ENCODE data around the gene SUPT3H. TPM values are rescaled to one million over a fixed set of nuclear protein-coding genes. Genes with fewer than 3 reads are reported as not detected.

Gene SUPT3H
- total and polyA plus RNA-seq, 2 of the 8 experiments (the other 6 are each of a cell fraction or from before 2014, with no cell fraction given) = 18.8 to 23.0 TPM

DNA sequence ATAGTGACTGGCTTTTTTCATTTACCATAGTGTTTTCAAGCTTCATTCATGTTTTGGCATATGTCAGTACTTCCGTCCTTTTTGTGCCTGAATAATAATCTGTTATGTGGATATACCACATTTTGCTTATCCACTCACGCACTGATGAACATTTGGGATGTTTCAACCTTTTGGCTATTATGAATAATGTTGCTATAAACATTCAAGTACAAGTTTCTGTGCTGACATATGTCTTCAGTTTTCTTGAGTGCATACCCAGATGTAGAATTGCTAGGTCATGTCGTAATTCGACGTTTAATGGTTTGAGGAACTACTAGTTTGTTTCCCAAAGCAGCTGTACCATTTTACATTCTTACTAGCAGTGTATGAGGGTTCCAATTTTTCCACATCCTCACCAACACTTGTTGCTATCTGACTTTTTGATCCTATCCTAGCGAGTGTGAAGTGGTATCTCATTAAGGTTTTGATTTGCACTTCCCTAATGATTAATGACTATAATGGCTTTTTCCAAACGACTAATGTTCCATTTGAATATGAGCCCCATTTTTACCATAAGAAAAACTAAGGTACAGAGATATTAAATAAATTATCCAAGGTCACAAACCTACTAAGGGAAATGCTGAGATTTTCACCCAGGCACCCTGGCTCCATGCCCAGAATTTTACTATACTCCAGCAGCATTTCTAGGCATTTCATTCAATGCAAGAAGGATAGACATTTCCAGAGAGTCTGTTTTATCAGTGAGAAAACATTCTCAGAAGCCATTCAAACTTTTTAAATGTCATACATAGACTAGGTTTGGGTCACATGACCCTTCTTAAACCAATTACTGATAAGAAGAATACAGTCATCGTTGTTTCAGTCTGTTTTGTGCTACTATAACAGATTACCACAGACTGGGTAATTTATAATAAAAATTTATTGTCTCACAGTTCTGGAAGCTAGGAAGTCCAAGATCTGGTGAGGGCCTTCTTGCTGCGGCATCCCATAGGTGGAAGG, 120.7 kb downstream of the SUPT3H start:
- Histone ChIP-seq H3K36me3 (ENCODE audit: control insufficient read depth in 2 of 4, insufficient read depth in 4 of 4, low read length in 3 of 4) (no peaks in the 10 kb centered on the region), H3K23me2 (ENCODE audit: low read depth, low read length) (no peaks in the 10 kb centered on the region), H3K18ac (ENCODE audit: extremely low read depth, low read length) (no peak overlapping the region), H2AK5ac (ENCODE audit: low read depth, low read length) (no peak overlapping the region), H3K79me2 (ENCODE audit: control insufficient read depth in 1 of 2, insufficient read depth in 2 of 2, low read length in 2 of 2) (peaks cover 0 to 3% of the 10 kb centered on the region in 2 experiments; a peak in 1 of 4 replicates), H3K27ac (ENCODE audit: low read depth, low read length) (no peak overlapping the region), H4K20me1 (replicated peaks in 1 of 2; ENCODE audit: control insufficient read depth in 1 of 2, insufficient read depth in 2 of 2, low read length in 2 of 2) (no peaks in the 10 kb centered on the region), H3K9me3 (ENCODE audit: insufficient read depth in 2 of 2, low read depth in 1 of 2, low read length in 1 of 2) (no peaks in the 10 kb centered on the region), H3K4me2 (ENCODE audit: insufficient read depth in 1 of 2, low read depth in 2 of 2, low read length in 2 of 2) (no peak overlapping the region), H2BK5ac (ENCODE audit: low read depth, low read length) (no peak overlapping the region), H4K8ac (ENCODE audit: extremely low read depth, insufficient read depth, low read length) (no peak overlapping the region), H3K9ac (replicated peaks in 1 of 4; ENCODE audit: extremely low read depth in 1 of 4, low read depth in 3 of 4, low read length in 3 of 4) (no peak overlapping the region), H3K4me3 (ENCODE audit: extremely low read depth in 1 of 4, insufficient read depth in 2 of 4, low read depth in 3 of 4, low read length in 4 of 4) (no peak overlapping the region), H3K14ac (ENCODE audit: insufficient read length) (no peak overlapping the region), H3K4me1 (replicated peaks in 1 of 4; ENCODE audit: control insufficient read depth in 3 of 4, insufficient read depth in 4 of 4, low read length in 3 of 4) (no peaks in the 10 kb centered on the region), H2BK15ac (ENCODE audit: low read length) (no peak overlapping the region), H2BK12ac (ENCODE audit: low read depth, low read length) (no peak overlapping the region), H3K56ac (replicated peaks; ENCODE audit: insufficient read length, low read depth, low read length) (no peak overlapping the region), H3K4ac (replicated peaks; ENCODE audit: insufficient read length, low read depth, low read length) (no peak overlapping the region), H3K79me1 (ENCODE audit: low read depth, low read length) (no peaks in the 10 kb centered on the region), H4K5ac (ENCODE audit: insufficient read length, low read depth, low read length) (no peak overlapping the region), H3K27me3 (replicated peaks in 1 of 4; ENCODE audit: control insufficient read depth in 3 of 4, extremely low read depth in 1 of 4, insufficient read depth in 3 of 4, low read length in 3 of 4) (no peaks in the 10 kb centered on the region), H2BK20ac (ENCODE audit: low read length) (no peak overlapping the region), H2AFZ (ENCODE audit: low read length) (no peak overlapping the region), H4K91ac (replicated peaks; ENCODE audit: insufficient read length, low read length) (no peak overlapping the region), H3K23ac (ENCODE audit: insufficient read length) (no peak overlapping the region), H2BK120ac (replicated peaks; ENCODE audit: low read depth, low read length) (no peak overlapping the region)
- FAIRE-seq (no peak), DNase-seq (ENCODE audit: low read depth in 1 of 2, low spot score in 2 of 2) (no peak)
- WGBS, 2 experiments (ENCODE audit: extremely low coverage in 1 of 2, insufficient coverage in 1 of 2, insufficient read length in 1 of 2, insufficient replicate concordance in 2 of 2, low coverage in 1 of 2, low lambda C conversion rate in 2 of 2, missing lambda C conversion rate in 1 of 2) = 92% methylated on average over 9 of the region's 9 CpGs; no CpG with 5 or more reads in 1 of the 2 experiments
- CTCF ChIA-PET (ENCODE audit: partially characterized antibody) = interaction anchor here (0.6 kb wide), 1 partner anchor 199 kb away, joined by 3 read pairs; no protein-coding TSS in a partner anchor
- POLR2A ChIA-PET (ENCODE audit: partially characterized antibody) = no interaction called here
- TF ChIP-seq ASH2L (IDR thresholded peaks at IDR 0.05; ENCODE audit: low read length) (no peak), TCF12 (IDR thresholded peaks at IDR 0.05; ENCODE audit: low read depth, low read length) (no peak)
- TF ChIP-seq, protein P1, sequence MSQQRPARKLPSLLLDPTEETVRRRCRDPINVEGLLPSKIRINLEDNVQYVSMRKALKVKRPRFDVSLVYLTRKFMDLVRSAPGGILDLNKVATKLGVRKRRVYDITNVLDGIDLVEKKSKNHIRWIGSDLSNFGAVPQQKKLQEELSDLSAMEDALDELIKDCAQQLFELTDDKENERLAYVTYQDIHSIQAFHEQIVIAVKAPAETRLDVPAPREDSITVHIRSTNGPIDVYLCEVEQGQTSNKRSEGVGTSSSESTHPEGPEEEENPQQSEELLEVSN (IDR thresholded peaks at IDR 0.05) = no peak
